Breast epithelium (tissue), 3 donors: ENCODE measurements around the gene OPTN.

Experiments used
- POLR2A ChIP-seq: fragments of 450-650 bp; IDR thresholded peaks from one replicate; pipeline ENCODE4 v1.6.1; 2016; ENCODE audit warnings: antibody characterized with exemption, mild to moderate bottlenecking, moderate library complexity
- POLR2AphosphoS5 ChIP-seq, 3 donors: sonication (generic); formaldehyde crosslinking; IDR thresholded peaks; one replicate each; pipeline ENCODE4 v1.6.1; 2017; ENCODE audit warnings: antibody characterized with exemption in 3 of 3
- TF ChIP-seq, protein P1 (sequence below), 3 donors: fragments of 450-650 bp; IDR thresholded peaks; one replicate each; pipeline ENCODE4 v1.5.1; 2016 to 2017; ENCODE audit warnings: antibody characterized with exemption in 3 of 3, mild to moderate bottlenecking in 3 of 3, moderate library complexity in 3 of 3

DNA sequence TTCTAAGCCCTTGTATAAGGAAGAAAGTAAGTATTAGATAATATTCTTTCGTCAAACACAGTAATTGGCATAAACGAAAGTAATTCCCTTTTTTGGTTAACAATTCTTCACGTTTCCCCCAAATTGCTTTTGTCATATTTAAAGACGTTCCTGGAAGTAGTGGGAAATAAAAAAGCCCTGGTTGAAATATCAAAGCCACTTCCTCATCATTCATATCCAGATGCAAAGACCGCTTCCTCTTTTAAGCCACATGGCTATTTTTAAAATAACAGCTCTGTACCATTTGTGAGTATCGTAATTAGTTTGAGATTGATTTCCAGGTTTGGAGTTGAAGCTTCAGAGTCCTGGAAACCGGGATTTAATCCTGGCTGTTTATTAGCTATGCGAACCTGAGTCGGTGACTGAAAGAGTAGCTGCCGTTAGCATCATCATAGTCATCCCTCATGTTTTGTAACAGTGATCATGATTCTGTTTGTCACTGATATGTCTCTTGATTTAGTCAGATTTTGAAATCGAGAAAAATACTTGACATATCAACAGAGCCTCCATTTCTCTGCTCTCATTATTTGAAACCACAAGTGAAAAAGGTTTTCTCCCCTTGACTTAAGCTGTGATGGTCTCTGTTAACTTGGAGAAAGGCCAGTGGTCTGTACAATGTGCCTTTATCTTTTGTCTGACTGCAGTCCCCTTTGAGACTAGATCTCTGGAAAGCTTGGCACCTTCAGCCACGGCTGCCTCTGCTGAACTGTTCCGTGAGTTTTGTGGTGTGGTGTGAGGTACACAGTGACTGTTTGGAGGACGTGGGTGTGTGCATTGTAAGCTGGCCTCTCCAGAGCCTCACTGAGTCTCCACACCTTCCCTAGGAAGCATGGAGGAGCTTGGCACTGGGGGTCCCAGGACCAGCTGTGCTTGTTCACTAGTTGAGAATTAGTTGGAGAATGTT, 18.1 kb downstream of the OPTN start:
- TF ChIP-seq, protein P1, sequence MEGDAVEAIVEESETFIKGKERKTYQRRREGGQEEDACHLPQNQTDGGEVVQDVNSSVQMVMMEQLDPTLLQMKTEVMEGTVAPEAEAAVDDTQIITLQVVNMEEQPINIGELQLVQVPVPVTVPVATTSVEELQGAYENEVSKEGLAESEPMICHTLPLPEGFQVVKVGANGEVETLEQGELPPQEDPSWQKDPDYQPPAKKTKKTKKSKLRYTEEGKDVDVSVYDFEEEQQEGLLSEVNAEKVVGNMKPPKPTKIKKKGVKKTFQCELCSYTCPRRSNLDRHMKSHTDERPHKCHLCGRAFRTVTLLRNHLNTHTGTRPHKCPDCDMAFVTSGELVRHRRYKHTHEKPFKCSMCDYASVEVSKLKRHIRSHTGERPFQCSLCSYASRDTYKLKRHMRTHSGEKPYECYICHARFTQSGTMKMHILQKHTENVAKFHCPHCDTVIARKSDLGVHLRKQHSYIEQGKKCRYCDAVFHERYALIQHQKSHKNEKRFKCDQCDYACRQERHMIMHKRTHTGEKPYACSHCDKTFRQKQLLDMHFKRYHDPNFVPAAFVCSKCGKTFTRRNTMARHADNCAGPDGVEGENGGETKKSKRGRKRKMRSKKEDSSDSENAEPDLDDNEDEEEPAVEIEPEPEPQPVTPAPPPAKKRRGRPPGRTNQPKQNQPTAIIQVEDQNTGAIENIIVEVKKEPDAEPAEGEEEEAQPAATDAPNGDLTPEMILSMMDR (IDR thresholded peaks at IDR 0.05): no peak
- TF ChIP-seq POLR2A (no peak), POLR2AphosphoS5 (IDR thresholded peaks at IDR 0.05) (no peak)
